Muscle layer of colon (tissue), 2 donors: Measurements from ENCODE around the gene GBE1.

ENCODE experiments used
- H3K27ac ChIP-seq: one replicate; pipeline ENCODE4 v1.7.0; 2013; ENCODE audit warnings: low read depth, mild to moderate bottlenecking, low read length, moderate library complexity
- H3K27me3 ChIP-seq, 2 donors: one replicate each; pipeline ENCODE4 v1.7.0; 2013; ENCODE audit warnings: low read length in 2 of 2, mild to moderate bottlenecking in 2 of 2; ENCODE audit not compliant: insufficient read depth in 2 of 2, control insufficient read depth in 1 of 2
- H3K36me3 ChIP-seq: one replicate; pipeline ENCODE4 v1.7.0; 2013; ENCODE audit warnings: mild to moderate bottlenecking, low read length; ENCODE audit not compliant: insufficient read depth
- H3K4me1 ChIP-seq: one replicate; pipeline ENCODE4 v1.7.0; 2013; ENCODE audit warnings: mild to moderate bottlenecking, low read length; ENCODE audit not compliant: insufficient read depth
- H3K4me3 ChIP-seq, 2 donors: one replicate each; pipeline ENCODE4 v1.7.0; 2013; ENCODE audit warnings: low read length in 2 of 2, low read depth in 1 of 2, mild to moderate bottlenecking in 1 of 2, moderate library complexity in 1 of 2
- H3K9ac ChIP-seq: one replicate; pipeline ENCODE4 v1.7.0; 2013; ENCODE audit warnings: low read length
- H3K9me3 ChIP-seq: one replicate; pipeline ENCODE4 v1.7.0; 2013; ENCODE audit warnings: mild to moderate bottlenecking, low read length
- donor health status: abdominal sarcoma.
- donor health status: Adenocarcinoma of cecum.

GBE1 gene

DNA sequence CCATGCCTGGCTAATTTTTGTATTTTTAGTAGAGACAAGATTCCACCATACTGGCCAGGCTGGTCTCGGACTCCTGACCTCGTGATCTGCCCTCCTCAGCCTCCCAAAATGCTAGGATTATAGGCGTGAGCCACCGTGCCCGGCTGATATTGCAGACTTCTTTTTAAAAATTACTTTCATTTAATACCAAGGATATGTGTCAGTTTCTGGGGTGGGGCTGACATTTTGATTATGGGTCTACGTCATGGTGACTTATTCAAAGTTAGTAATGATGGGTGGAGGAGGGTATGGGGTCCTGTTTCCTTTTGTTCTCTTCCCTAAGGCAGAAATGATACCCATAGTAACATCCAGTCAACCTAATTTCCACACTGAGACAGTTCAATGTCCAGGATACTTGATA lies 34.7 kb downstream of the GBE1 start:
- H3K36me3 ChIP-seq: no peaks in the 10 kb centered on the region
- H3K4me1 ChIP-seq: no peaks in the 10 kb centered on the region
- no peak overlapping the region for H3K9ac ChIP-seq
- no peak overlapping the region for H3K4me3 ChIP-seq
- no peak overlapping the region for H3K27ac ChIP-seq
- no peaks in the 10 kb centered on the region for H3K9me3 ChIP-seq
- no peaks in the 10 kb centered on the region for H3K27me3 ChIP-seq

DNA sequence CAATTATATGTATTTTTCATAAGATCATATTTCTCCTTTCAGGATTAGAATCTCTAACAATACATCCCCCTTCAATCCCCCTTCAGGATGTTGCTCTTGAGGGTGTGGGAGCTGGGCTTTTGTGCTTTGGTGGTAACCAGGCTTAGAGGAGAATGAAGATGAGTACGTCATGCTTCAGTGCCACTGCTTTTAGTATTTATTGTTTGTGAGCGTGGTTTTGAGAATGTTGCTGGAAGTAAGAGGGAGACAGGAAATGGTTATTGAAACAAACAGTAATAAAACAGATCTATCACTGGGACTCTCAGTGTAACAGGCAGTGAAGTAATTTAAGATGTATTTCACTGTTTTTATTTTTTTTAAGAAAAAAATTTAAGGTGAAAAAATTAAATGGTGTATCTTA lies 35.3 kb downstream of the GBE1 start:
- Histone ChIP-seq H3K27me3 (no peaks in the 10 kb centered on the region), H3K36me3 (no peaks in the 10 kb centered on the region), H3K9me3 (no peaks in the 10 kb centered on the region), H3K27ac (no peak overlapping the region), H3K4me3 (no peak overlapping the region), H3K4me1 (no peaks in the 10 kb centered on the region), H3K9ac (no peak overlapping the region)

GRCh38 chr3:81723732-81724313 lies 37.6 kb downstream of the GBE1 start:
- Histone ChIP-seq H3K27ac (no peak overlapping the region), H3K4me1 (no peaks in the 10 kb centered on the region)

DNA sequence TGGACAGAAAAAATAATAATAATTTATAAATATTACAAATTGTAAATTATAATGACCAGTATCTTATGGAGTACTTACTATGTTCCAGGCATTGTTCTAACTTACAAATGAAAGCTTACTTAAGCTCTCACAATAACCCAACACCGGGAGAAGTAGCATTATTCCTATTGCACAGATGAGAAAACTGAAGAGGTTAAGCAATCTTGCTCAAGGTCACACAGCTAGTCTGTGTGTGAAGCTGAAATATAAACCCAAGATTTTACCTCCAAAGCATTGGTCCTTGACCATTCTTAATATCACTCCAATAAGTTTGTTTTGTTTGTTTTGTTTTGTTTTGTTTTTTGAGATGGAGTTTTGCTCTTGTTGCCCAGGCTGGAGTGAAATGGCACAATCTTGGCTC lies 43.1 kb downstream of the GBE1 start:
- H3K27ac ChIP-seq: no peak overlapping the region
- no peak overlapping the region for H3K9ac ChIP-seq
- H3K4me1 ChIP-seq: no peaks in the 10 kb centered on the region
- H3K4me3 ChIP-seq: no peak overlapping the region
- no peaks in the 10 kb centered on the region for H3K27me3 ChIP-seq
- H3K9me3 ChIP-seq: no peaks in the 10 kb centered on the region
- H3K36me3 ChIP-seq: no peaks in the 10 kb centered on the region

More at GRCh38 chr3:81723732-81724313, 37.6 kb downstream of the GBE1 start:
- Histone ChIP-seq H3K27me3 (no peaks in the 10 kb centered on the region), H3K4me3 (no peak overlapping the region), H3K9ac (no peak overlapping the region), H3K9me3 (no peaks in the 10 kb centered on the region), H3K36me3 (no peaks in the 10 kb centered on the region)

DNA sequence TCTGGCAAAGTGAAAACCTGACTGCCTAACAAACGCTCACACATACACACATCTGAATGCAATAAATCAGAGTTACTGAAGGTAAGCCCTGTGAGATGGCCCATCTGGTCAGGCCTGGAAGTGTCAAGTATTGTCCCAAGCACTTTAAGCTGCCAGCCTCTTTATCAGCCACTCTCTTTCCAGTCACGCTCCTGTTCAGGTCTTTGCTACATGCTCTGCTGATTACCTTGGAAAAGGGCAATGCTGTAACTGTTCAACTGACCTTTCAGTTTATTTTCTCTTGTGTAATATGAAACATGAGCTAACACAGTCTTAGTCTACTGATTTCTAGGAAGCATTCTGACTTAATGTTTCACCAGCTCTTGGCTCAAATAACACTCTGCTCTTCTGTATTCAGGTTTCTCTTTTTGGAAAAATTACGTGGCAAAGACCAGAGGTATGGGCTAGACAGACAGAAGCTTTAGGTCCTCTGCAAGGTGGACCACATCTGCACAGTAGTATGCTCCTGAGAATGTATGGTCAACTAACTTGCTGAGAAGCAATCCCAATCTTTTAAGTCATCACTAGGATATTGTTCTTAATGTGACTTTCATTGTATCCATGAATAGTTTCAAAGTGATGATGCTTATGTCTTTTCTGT lies 44.5 kb downstream of the GBE1 start:
- H3K27ac ChIP-seq: no peak overlapping the region
- H3K4me3 ChIP-seq: no peak overlapping the region
- H3K9me3 ChIP-seq: no peaks in the 10 kb centered on the region

DNA sequence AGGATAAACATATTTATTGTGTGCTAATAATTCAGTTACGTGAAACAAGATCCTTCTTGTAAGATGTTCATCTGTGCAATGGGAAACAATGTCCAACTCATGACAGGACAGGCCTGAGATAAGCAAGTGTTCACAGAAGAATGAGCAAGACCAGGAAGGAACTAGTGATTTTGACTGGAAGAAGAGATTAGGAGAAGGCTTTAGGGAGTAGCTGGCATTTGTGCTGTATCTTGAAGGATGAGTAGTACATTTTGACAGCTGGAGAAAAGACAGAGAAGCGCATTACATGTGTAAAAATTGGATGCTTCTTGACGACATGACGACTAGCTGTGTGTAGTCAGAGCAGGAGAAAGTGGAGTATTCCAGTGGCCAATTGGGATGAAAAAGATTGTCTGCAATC lies 48.4 kb downstream of the GBE1 start:
- H3K9ac ChIP-seq: no peak overlapping the region
- no peaks in the 10 kb centered on the region for H3K27me3 ChIP-seq
- no peaks in the 10 kb centered on the region for H3K9me3 ChIP-seq
- no peak overlapping the region for H3K4me3 ChIP-seq
- H3K4me1 ChIP-seq: no peaks in the 10 kb centered on the region
- H3K36me3 ChIP-seq: no peaks in the 10 kb centered on the region
- no peak overlapping the region for H3K27ac ChIP-seq

More for the DNA sequence above, 44.5 kb downstream of the GBE1 start:
- no peak overlapping the region for H3K9ac ChIP-seq
- no peaks in the 10 kb centered on the region for H3K27me3 ChIP-seq
- H3K36me3 ChIP-seq: no peaks in the 10 kb centered on the region
- no peaks in the 10 kb centered on the region for H3K4me1 ChIP-seq

DNA sequence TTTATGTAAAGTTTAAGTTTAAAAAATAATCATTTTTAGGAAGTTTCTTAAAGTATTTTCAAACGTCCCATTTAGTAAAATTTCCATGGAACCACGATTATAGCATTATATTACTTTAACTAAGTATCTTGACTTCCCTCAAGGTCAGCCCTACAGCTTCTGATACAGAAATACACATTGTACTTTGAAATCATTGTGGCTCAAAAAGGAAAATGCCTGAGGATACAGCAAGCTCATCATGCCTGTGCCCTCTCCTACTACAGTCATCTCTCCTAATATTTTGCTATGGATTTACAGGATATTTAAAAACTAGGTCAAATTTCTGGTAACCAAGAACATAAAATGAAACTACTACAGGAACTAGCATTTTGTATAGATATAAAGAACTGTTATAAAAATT lies 51.8 kb downstream of the GBE1 start:
- H3K36me3 ChIP-seq: no peaks in the 10 kb centered on the region
- no peaks in the 10 kb centered on the region for H3K27me3 ChIP-seq
- H3K9ac ChIP-seq: no peak overlapping the region
- no peak overlapping the region for H3K27ac ChIP-seq
- H3K4me3 ChIP-seq: no peak overlapping the region
- H3K9me3 ChIP-seq: no peaks in the 10 kb centered on the region
- H3K4me1 ChIP-seq: no peaks in the 10 kb centered on the region

DNA sequence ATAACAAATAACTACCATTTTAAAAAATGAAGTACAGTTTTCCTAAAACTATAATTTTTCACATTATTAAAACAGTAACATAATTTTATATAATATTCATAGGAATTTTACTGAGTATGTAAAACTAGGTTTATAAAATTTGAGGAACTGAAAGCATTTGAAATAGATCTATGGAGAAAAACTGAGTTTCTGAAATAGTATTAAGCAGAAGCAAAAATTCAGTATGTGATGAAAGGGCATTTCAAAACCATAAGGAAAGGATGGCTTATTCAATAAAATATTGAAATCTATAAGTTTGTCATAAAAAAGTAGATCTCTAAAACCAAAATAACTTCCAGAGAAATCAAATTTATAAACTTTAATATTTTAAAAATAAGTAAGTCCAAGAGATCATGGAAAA lies 53.4 kb downstream of the GBE1 start:
- H3K36me3 ChIP-seq: no peaks in the 10 kb centered on the region

DNA sequence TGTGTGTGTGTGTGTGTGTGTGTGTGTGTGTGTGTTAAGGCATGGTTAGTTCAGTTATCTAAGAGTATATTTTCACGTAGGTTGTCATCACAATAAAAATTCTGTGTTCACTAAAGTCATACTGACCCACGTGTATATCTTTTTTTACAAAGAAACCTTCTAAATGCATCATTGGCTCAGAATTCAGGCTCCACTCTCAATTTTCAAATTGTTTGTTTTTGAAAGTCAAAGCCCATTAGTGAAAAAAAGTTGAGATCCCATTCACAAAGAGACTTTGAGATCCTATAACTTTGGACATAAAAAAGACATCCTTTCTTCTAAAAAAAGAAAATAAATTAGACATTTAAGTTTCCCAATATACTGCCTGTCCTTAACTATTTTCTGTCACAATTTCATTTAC lies 59.3 kb downstream of the GBE1 start:
- no peaks in the 10 kb centered on the region for H3K36me3 ChIP-seq

More for the DNA sequence above, 53.4 kb downstream of the GBE1 start:
- Histone ChIP-seq H3K9ac (no peak overlapping the region), H3K9me3 (no peaks in the 10 kb centered on the region), H3K27me3 (no peaks in the 10 kb centered on the region), H3K4me3 (no peak overlapping the region), H3K27ac (no peak overlapping the region), H3K4me1 (no peaks in the 10 kb centered on the region)

GRCh38 chr3:81699536-81700320 lies 61.7 kb downstream of the GBE1 start:
- no peaks in the 10 kb centered on the region for H3K4me1 ChIP-seq
- H3K9ac ChIP-seq: no peak overlapping the region
- H3K27me3 ChIP-seq: no peaks in the 10 kb centered on the region

More for the DNA sequence above, 59.3 kb downstream of the GBE1 start:
- Histone ChIP-seq H3K9me3 (no peaks in the 10 kb centered on the region), H3K4me1 (no peaks in the 10 kb centered on the region), H3K4me3 (no peak overlapping the region), H3K27ac (no peak overlapping the region), H3K9ac (no peak overlapping the region), H3K27me3 (no peaks in the 10 kb centered on the region)

GRCh38 chr3:81696090-81696489 lies 65.4 kb downstream of the GBE1 start:
- no peaks in the 10 kb centered on the region for H3K9me3 ChIP-seq
- no peak overlapping the region for H3K9ac ChIP-seq
- no peaks in the 10 kb centered on the region for H3K36me3 ChIP-seq
- no peak overlapping the region for H3K4me3 ChIP-seq
- H3K4me1 ChIP-seq: no peaks in the 10 kb centered on the region
- H3K27ac ChIP-seq: no peak overlapping the region
- no peaks in the 10 kb centered on the region for H3K27me3 ChIP-seq

More at GRCh38 chr3:81699536-81700320, 61.7 kb downstream of the GBE1 start:
- H3K4me3 ChIP-seq: no peak overlapping the region
- H3K27ac ChIP-seq: no peak overlapping the region
- no peaks in the 10 kb centered on the region for H3K36me3 ChIP-seq
- no peaks in the 10 kb centered on the region for H3K9me3 ChIP-seq
